ENCODE data around the gene RPL13. TPM values are rescaled to one million over a fixed set of nuclear protein-coding genes. Genes with fewer than 3 reads are reported as not detected.

Gene RPL13
- total RNA-seq, 6 experiments from 2014 or later: 684 to 2,810 (median 731) TPM

GRCh38 chr16:89613231-89613953, 52.9 kb downstream of the RPL13 start, which contains the start of gene DPEP1:
Gene DPEP1, plus strand, starts transcription at chr16:89613642. Its CDS starts 16,769 bp downstream, at chr16:89630411.
- ATAC-seq (peak in 1 of 4 donors; percentile 25), DNase-seq (no peak)
- WGBS (ENCODE audit: insufficient coverage, low coverage, low lambda C conversion rate, missing lambda C conversion rate): 66% methylated on average over 5 of the region's 19 CpGs
- Histone ChIP-seq H3K4me1 (no peaks in the 10 kb centered on the region), H3K9me3 (no peaks in the 10 kb centered on the region), H3K36me3 (no peaks in the 10 kb centered on the region), H3K27ac (no peak within 1 kb of the TSS), H3K27me3 (no peaks in the 10 kb centered on the region), H3K4me3 (no peak within 1 kb of the TSS)
- intact Hi-C loops (cut with DNase I): no loop called here
- TF ChIP-seq, protein P1, sequence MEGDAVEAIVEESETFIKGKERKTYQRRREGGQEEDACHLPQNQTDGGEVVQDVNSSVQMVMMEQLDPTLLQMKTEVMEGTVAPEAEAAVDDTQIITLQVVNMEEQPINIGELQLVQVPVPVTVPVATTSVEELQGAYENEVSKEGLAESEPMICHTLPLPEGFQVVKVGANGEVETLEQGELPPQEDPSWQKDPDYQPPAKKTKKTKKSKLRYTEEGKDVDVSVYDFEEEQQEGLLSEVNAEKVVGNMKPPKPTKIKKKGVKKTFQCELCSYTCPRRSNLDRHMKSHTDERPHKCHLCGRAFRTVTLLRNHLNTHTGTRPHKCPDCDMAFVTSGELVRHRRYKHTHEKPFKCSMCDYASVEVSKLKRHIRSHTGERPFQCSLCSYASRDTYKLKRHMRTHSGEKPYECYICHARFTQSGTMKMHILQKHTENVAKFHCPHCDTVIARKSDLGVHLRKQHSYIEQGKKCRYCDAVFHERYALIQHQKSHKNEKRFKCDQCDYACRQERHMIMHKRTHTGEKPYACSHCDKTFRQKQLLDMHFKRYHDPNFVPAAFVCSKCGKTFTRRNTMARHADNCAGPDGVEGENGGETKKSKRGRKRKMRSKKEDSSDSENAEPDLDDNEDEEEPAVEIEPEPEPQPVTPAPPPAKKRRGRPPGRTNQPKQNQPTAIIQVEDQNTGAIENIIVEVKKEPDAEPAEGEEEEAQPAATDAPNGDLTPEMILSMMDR (IDR thresholded peaks at IDR 0.05): no peak
- TF ChIP-seq POLR2A (IDR thresholded peaks at IDR 0.05): no peak

- DNase-seq (no peak), ATAC-seq (no peak)
- Histone ChIP-seq H3K4me1 (no peaks in the 10 kb centered on the region), H3K9me3 (no peaks in the 10 kb centered on the region), H3K4me3 (no peak overlapping the region), H3K36me3 (no peaks in the 10 kb centered on the region), H3K27me3 (no peaks in the 10 kb centered on the region), H3K27ac (no peak overlapping the region)
- 80% methylated on average over 1 of the region's 22 CpGs for WGBS (ENCODE audit: insufficient coverage, low coverage, low lambda C conversion rate, missing lambda C conversion rate)
- intact Hi-C loops (cut with DNase I): no loop called here
- TF ChIP-seq, protein P1 (IDR thresholded peaks at IDR 0.05): no peak
- no peak for TF ChIP-seq POLR2A (IDR thresholded peaks at IDR 0.05)
Measured at GRCh38 chr16:89613954-89614459, 53.5 kb downstream of the RPL13 start.

Small RNAs within 50 kb of the gene (small RNA-seq; reads per million reads assigned to genes)
- 0 reads per million in 2 experiments for gene SNORD68

Other genes starting within 250 kb of the RPL13 start
- gene ANKRD11, start 70.1 kb upstream of the RPL13 start, total RNA-seq: 10 to 100 TPM; 26.2 to 65.8 (median 41.6) TPM
- gene SPG7, start 52.3 kb upstream of the RPL13 start, total RNA-seq: 10 to 100 TPM; 44.0 to 70.5 (median 57.0) TPM
- 1 to 10 TPM in 2 of 6 experiments, under 1 TPM in 4; 0.33 to 3.7 (median 0.77) TPM for gene CPNE7, start 15.1 kb downstream of the RPL13 start, total RNA-seq
- gene DPEP1, start 53.0 kb downstream of the RPL13 start, total RNA-seq: under 1 TPM in 1 of 6 experiments, not detected in 5; 0.93 TPM
- gene CHMP1A, start 97.0 kb downstream of the RPL13 start, total RNA-seq: 10 to 100 TPM; 27.2 to 42.3 (median 33.1) TPM
- 1 to 10 TPM; 1.8 to 5.0 (median 3.3) TPM for gene SPATA33, start 97.2 kb downstream of the RPL13 start, total RNA-seq
- 10 to 100 TPM; 35.0 to 72.2 (median 53.7) TPM for gene CDK10, start 126.0 kb downstream of the RPL13 start, total RNA-seq
- gene SPATA2L, start 141.0 kb downstream of the RPL13 start, total RNA-seq: 10 to 100 TPM in 3 of 6 experiments, 1 to 10 TPM in 3; 5.6 to 17.9 (median 11.2) TPM
- gene VPS9D1, start 160.2 kb downstream of the RPL13 start, total RNA-seq: 10 to 100 TPM in 3 of 6 experiments, 1 to 10 TPM in 3; 5.6 to 12.4 (median 9.4) TPM
- 10 to 100 TPM in 2 of 6 experiments, 1 to 10 TPM in 4; 6.9 to 13.4 (median 9.1) TPM for gene ZNF276, start 160.9 kb downstream of the RPL13 start, total RNA-seq

Measured in right lobe of liver (tissue), 6 donors.